MCF 10A (cell line): ENCODE data around the gene LAMB2. TPM values are rescaled to one million over a fixed set of nuclear protein-coding genes. Genes with fewer than 3 reads are reported as not detected.

Experiments used
- BruUV-seq: library from RNA; stranded (reverse); fragments of 400-500 nt; replicated peaks from 2 replicates; lab custom pipeline; 2021; lab: Mats Ljungman, UMichigan
- CTCF ChIA-PET: fragments of 300-600 bp; sonication (Branson Sonifier 250); formaldehyde crosslinking; extraction: SDS; loops from one replicate; lab custom pipeline; 2021; ENCODE audit warnings: antibody characterized with exemption, inconsistent platforms; lab: Yijun Ruan, JAX
- POLR2A ChIA-PET: fragments of 300-600, 350-650 bp; sonication (Branson Sonifier 250); formaldehyde crosslinking; extraction: SDS; loops from one replicate; lab custom pipeline; 2020; ENCODE audit warnings: antibody characterized with exemption, inconsistent platforms; lab: Yijun Ruan, JAX
- DNase-seq: peaks from one replicate; pipeline ENCODE4 v3.0.0-alpha.2; 2018; ENCODE audit not compliant: unreplicated experiment
- H3K27ac Mint-ChIP-seq: one replicate; pipeline ENCODE4 v1.8.0; 2022; ENCODE audit warnings: mild to moderate bottlenecking, low read depth, mixed read lengths; ENCODE audit not compliant: unreplicated experiment
- H3K27me3 Mint-ChIP-seq: one replicate; pipeline ENCODE4 v1.8.0; 2022; ENCODE audit warnings: mixed read lengths; ENCODE audit not compliant: insufficient read depth, unreplicated experiment
- H3K36me3 Mint-ChIP-seq: one replicate; pipeline ENCODE4 v1.8.0; 2022; ENCODE audit warnings: mild to moderate bottlenecking, moderate library complexity, mixed read lengths; ENCODE audit not compliant: insufficient read depth, unreplicated experiment
- H3K4me1 Mint-ChIP-seq: one replicate; pipeline ENCODE4 v1.8.0; 2022; ENCODE audit warnings: mixed read lengths; ENCODE audit not compliant: insufficient read depth, unreplicated experiment
- H3K4me3 Mint-ChIP-seq: one replicate; pipeline ENCODE4 v1.8.0; 2022; ENCODE audit warnings: mild to moderate bottlenecking, moderate library complexity, mixed read lengths; ENCODE audit not compliant: unreplicated experiment
- H3K9me3 Mint-ChIP-seq: one replicate; pipeline ENCODE4 v1.8.0; 2022; ENCODE audit warnings: mixed read lengths; ENCODE audit not compliant: unreplicated experiment
- intact Hi-C: fragments of 100-400 bp; cut with micrococcal nuclease; formaldehyde crosslinking; loops from 2 replicates; pipeline ENCODE4 v1.14.1; 2022
- total RNA-seq: library from RNA; stranded (reverse); gene quantifications from 2 replicates; pipeline ENCODE4 v1.2.3, GENCODE V29; 2022
- TF ChIP-seq, protein P1 (sequence below): fragments of 200-600 bp; IDR thresholded peaks from one replicate; pipeline ENCODE4 v1.8.0; 2022; ENCODE audit warnings: antibody characterized with exemption, mild to moderate bottlenecking; ENCODE audit not compliant: unreplicated experiment

The LAMB2 gene
- total RNA-seq, 1 experiment from 2014 or later: 224 TPM

DNA sequence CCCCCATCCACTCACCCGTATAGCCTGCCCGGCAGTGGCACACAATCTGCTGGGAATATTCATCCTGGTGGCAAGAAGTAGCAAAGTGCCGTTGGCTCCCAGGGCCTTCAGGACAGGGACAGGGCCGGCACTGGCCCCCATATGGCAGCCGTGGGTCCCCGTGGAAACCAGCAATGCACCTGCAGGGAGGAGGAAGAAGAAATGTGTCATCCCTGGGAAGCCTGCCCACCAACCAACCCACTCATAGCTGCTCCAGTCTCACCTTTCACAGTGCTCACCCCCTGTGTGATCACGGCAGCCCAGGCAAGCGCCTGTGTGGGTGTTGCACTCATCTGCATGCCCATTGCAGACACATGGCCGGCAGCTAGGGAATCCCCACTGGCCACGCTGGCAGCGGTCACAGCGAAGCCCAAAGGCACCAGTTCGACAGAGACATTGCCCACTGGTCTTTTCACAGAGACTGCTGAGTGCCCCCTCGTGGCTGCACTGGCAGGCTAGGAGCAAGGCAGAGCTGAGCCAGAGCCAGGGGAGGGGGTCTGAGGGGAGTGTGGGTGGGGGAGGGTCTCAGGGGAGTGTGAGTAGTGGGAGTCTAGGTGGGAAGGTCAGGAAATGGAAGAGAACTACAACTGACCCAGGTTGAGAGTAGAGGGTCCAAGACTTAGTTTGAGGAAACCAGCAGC is 7.7 kb downstream of the LAMB2 start:
- peaks cover 75% of the 10 kb centered on the region for H3K36me3 Mint-ChIP-seq
- H3K4me1 Mint-ChIP-seq: no peaks in the 10 kb centered on the region
- TF ChIP-seq, protein P1, sequence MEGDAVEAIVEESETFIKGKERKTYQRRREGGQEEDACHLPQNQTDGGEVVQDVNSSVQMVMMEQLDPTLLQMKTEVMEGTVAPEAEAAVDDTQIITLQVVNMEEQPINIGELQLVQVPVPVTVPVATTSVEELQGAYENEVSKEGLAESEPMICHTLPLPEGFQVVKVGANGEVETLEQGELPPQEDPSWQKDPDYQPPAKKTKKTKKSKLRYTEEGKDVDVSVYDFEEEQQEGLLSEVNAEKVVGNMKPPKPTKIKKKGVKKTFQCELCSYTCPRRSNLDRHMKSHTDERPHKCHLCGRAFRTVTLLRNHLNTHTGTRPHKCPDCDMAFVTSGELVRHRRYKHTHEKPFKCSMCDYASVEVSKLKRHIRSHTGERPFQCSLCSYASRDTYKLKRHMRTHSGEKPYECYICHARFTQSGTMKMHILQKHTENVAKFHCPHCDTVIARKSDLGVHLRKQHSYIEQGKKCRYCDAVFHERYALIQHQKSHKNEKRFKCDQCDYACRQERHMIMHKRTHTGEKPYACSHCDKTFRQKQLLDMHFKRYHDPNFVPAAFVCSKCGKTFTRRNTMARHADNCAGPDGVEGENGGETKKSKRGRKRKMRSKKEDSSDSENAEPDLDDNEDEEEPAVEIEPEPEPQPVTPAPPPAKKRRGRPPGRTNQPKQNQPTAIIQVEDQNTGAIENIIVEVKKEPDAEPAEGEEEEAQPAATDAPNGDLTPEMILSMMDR: no peak
- intact Hi-C loops: no loop called here
- no peak for DNase-seq
- no peak overlapping the region for H3K27ac Mint-ChIP-seq
- H3K9me3 Mint-ChIP-seq: no peaks in the 10 kb centered on the region
- BruUV-seq: no TSS peak
- no peak overlapping the region for H3K4me3 Mint-ChIP-seq
- no peaks in the 10 kb centered on the region for H3K27me3 Mint-ChIP-seq
- POLR2A ChIA-PET: no interaction called here
- CTCF ChIA-PET: interaction anchor here (0.6 kb wide), 1 partner anchor 215 kb away, joined by 3 read pairs; no protein-coding TSS in a partner anchor

DNA sequence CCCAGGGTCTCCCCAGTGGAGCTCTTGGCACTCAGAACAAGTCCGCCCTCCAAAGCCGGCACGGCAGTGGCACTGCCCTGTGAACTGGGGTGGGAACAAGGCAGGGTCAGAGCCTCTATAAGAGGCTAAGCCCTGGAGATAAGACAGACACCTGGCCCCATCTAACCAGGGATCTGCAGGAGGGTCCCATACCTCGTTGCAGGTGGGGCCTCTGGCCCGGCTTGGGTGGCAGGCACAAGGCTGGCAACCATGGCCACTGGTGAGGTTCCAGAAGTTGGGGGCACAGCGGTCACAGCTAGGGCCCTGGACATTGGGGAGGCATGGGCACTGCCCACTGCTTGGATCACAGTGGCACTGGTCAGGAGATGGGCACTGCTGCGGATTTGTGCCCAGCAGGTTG is 8.6 kb downstream of the LAMB2 start:
- Mint-ChIP-seq H3K27me3 (no peaks in the 10 kb centered on the region), H3K4me3 (no peak overlapping the region), H3K9me3 (no peaks in the 10 kb centered on the region), H3K27ac (no peak overlapping the region), H3K4me1 (peaks cover 3% of the 10 kb centered on the region), H3K36me3 (peaks cover 70% of the 10 kb centered on the region)
- TF ChIP-seq, protein P1: no peak
- ChIA-PET POLR2A (interaction anchor here (1.0 kb wide), 1 partner anchor 54 kb away, joined by 3 read pairs; no protein-coding TSS in a partner anchor), CTCF (interaction anchor here (0.6 kb wide), 1 partner anchor 216 kb away, joined by 3 read pairs; no protein-coding TSS in a partner anchor)
- DNase-seq: no peak
- no TSS peak for BruUV-seq
- intact Hi-C loops: no loop called here

DNA sequence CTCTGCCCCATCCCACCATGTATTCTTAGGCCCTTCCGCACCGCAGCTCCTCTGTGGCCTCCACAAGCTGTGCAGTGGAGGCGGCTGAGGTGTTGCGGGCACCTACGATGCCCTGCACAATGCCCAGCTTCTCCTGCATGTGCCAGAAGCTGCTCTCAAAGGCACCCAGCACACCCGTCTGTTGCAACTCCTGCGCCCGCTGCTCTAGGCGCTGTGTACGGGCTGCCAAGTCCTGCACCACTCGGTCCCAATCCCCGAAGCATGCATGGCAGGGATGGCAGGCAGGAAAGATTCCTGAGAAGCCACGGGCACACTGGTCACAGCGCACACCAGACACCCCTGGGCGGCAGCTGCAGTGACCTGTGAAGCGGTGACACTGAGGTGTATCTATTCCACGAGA is 9.2 kb downstream of the LAMB2 start:
- no peak overlapping the region for H3K27ac Mint-ChIP-seq
- TF ChIP-seq, protein P1: no peak
- BruUV-seq: no TSS peak
- DNase-seq: no peak
- intact Hi-C loops: no loop called here
- no peaks in the 10 kb centered on the region for H3K27me3 Mint-ChIP-seq
- H3K4me1 Mint-ChIP-seq: peaks cover 6% of the 10 kb centered on the region
- no peak overlapping the region for H3K4me3 Mint-ChIP-seq
- POLR2A ChIA-PET: interaction anchor here (1.0 kb wide), 1 partner anchor 55 kb away, joined by 3 read pairs; no protein-coding TSS in a partner anchor
- no peaks in the 10 kb centered on the region for H3K9me3 Mint-ChIP-seq
- CTCF ChIA-PET: no interaction called here
- H3K36me3 Mint-ChIP-seq: peaks cover 70% of the 10 kb centered on the region

DNA sequence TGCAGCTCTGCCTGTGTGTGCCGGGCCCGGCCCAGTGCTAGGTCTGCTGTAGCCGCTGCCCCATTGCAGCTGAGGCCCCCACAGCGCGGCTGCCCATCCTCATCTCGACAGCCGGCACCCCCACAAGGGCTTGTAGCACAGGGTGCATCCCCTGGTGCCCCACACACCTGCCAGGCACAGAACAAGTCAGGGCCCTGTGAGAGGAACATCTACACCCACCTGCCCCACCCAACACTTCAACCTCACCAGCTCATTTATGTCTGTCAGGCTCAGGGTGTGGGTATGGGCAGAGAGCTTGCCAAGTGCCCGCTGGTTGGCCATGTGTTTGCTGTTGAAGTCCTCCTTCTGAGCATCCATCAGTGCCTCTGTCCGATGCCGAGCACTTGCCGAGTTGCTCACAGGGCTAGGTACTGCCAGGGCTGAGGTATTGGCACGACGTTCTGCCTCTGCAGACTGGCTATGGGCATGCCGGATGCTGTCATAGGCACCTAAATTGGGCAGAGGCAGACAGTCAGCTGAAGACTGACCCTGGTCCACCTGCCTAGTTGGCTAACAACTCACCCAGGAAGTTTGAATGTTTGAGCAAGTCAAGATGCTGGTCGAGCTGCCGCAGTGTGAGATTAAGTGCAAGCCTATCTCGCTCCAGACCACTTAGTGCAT is 9.8 kb downstream of the LAMB2 start:
- DNase-seq: no peak
- no peaks in the 10 kb centered on the region for H3K9me3 Mint-ChIP-seq
- H3K36me3 Mint-ChIP-seq: peaks cover 75% of the 10 kb centered on the region
- H3K27ac Mint-ChIP-seq: no peak overlapping the region
- no TSS peak for BruUV-seq
- H3K4me1 Mint-ChIP-seq: peaks cover 6% of the 10 kb centered on the region
- TF ChIP-seq, protein P1: no peak
- ChIA-PET CTCF (no interaction called here), POLR2A (interaction anchor here (1.0 kb wide), 1 partner anchor 55 kb away, joined by 3 read pairs; no protein-coding TSS in a partner anchor)
- intact Hi-C loops: no loop called here
- no peaks in the 10 kb centered on the region for H3K27me3 Mint-ChIP-seq
- H3K4me3 Mint-ChIP-seq: no peak overlapping the region
